GM21447 (cell line): Measurements from ENCODE around the gene BRD4.
A peak's percentile ranks its signal among the peaks of the same experiment; 100 is the strongest.

ENCODE experiments used
- ATAC-seq: cut with Tn5 transposase; IDR thresholded peaks from one replicate; pipeline ENCODE4 v1.9.1; 2021; ENCODE audit not compliant: unreplicated experiment

BRD4 gene

DNA sequence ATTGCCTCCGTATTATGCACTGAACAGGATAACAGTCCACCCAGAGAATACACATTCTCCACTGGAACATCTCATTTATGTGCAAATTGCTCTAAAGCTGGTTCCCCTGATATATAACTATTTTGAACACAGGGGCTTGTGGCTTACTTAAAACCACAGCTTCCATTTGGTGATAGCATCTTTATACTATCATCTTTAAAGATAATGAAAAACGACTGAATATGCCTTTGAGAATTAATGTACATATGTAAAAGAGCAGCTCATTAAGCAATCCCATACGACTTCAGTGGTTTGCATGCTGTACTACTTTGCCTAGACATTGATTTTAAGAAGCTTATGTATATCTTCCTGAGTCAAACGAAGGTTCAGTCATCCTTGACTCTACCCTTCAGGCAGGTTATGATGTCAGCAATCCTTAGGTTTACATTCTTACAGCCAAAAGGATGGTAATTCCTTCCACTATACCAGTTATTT lies 40.8 kb downstream of the BRD4 start:
- no peak for ATAC-seq

DNA sequence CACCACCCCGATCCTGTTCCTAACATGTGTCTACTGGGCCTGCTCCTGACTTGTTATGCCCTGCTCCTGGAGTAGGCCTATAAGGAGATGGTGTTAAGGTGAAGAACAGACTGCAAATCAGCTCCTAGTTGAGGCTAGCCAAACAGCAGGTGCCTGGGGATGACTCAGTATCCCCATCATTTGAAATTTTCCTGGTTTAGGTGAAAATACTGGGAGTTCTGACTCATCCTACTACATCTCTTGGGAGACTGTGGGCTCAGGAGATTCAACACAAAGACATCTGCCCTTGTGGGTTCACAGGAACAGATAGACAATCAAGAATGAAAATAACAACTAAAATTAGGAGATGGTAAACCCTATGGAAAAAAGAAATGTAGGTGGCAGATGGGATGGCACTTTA lies 41.2 kb downstream of the BRD4 start:
- no peak for ATAC-seq

DNA sequence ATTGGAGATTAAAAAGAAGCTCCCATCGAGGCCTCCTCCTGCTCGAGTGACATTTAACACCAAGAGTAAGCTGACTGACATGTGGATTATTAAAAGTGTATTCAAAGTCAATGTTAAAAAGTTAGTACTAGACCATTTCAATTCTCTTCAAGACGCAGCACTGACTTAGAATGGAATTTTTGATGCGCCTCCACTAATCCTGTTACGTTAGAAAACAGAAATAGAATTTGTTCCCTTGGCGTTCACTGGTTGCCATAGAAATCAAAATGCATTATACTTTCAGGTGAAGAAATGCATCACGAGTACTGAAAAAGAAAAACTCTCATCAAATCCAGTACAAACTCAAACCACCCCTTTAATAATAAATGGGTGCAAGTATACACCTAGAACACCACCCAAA lies 42.2 kb downstream of the BRD4 start:
- no peak for ATAC-seq

DNA sequence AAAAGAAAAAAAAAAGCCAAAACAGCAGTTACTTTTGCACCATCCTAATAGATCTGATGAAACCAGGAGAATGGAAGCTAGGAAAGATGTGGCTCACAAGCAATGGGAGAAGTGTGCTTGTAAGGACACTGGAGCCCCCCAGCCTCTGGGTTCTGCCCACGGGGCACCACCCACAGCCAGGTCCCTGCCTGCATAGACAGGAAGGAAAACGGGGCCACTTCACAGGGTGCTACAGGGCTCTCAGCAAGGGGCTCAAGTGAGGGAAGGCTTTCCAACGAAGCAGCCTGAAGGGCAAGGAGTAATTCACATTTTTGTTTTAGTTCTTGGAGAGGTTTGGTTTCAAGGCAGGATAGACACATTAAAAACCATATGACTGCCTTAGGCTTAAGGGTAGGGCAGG lies 42.7 kb downstream of the BRD4 start:
- no peak for ATAC-seq

DNA sequence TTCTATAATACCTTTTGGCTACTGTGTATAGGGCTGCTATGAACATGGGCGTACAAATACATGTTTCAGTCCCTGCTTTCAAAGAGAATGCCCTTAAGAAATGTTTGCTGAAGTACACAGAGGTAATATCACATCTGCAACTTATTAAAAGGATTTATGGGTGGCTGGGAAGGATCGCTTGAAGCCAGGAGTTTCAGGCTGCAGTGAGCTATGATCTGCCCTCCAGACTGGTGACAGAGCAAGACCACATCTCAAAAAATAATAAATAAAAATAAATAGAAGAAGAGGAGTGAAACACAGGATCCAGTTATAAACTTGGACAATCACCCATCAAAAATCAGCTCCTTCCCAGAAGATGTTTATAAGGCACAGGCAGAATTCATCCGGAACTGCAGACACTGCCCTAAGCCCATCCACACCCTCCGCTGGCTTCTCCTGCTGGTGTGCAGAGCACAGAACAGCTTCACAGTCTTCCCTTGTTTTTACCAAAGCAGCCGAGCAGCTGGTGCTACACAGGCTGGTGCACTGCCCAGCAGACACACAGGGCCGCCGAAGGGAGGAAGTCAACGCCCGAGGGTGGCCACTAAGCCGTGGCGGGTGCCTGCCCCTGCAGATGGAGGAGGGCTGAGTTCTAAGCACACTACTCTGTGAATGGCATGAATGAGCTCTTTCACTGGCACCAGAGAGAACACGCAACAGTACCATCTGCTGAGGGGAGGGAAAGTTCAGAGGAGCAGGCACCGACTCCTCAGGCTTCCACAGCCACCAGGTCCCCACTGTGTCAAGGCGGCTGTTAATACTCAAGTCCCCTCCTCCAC lies 44.0 kb downstream of the BRD4 start:
- ATAC-seq: no peak

DNA sequence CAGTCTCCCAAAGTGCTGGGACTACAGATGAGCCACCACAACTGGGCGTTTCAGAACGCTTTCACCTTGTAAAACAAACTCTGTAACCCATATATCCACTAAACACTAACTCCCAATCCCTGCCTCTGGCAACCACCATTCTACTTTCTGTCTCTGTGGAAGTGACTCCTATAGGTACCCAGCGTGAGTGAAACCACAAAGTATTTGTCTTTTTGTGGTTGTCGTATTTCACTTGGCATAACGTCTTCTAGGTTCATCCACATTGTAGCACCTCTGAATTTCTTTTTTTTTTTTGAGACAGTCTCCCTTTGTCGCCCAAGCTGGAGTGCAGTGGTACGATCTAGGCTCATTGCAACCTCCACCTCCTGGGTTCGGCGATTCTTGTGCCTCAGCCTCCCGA lies 44.8 kb downstream of the BRD4 start:
- ATAC-seq: no peak

DNA sequence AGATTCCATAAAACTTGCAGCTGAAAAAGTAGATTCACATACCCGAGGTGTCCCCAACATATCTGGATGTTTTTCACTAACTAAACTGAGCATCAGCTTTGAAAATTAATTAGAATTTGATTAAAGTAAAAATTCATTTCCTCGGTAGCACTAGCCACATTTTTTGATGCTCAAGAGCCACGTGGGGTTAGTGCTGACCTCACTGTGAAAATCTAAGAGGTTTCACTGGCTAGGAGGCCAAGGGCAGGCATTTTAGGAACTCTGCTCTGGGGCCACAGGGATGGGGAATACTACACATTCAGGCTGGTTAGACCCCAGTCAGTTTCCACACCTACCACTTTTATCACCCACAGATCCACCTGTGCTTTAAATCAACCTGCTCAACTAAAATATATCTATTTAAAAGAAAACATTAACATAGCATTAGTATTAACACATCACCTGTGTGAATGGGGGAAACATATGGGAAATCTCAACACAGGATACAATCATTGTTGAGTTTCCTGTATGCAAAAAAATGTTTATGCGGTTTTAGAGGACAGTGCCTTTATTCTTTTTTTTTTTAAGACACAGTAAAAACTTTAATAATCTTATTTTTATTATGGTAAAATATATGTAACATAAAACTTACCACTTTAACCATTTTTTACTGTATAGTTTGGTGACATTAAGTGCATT lies 45.5 kb downstream of the BRD4 start:
- ATAC-seq: no peak

DNA sequence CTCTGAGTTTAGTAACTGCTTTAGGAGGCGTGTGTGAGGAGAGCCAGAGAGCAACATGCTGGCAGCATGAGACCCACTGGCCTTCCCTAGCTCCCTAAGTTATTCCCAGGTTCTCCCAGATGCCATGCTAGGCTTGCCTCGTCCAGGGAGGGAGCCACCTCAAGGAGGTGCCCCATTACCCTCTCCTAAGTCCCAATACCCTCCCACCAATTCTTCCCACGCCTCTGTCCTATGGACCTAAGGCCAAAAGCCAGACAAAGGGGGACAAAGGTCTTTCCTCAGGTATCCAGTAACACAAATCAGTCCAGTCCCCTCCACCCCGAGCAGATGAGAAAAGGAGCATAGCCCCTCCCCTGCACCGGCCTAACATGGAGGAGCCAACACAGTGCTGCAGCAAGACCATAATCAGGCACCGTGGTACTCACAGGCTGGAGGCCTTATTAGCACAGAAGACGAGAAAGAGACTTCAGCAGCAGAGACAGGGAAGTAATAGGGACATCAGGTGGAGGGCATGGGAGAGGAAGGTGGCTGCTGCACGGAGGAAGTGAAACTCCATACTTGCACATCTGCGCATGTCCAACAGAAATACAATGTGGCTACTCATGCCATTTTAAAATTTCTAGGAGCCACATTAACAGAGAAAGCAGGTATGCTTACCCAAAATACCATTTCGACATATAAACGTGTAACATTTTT lies 46.3 kb downstream of the BRD4 start:
- peak; percentile 44 for ATAC-seq

DNA sequence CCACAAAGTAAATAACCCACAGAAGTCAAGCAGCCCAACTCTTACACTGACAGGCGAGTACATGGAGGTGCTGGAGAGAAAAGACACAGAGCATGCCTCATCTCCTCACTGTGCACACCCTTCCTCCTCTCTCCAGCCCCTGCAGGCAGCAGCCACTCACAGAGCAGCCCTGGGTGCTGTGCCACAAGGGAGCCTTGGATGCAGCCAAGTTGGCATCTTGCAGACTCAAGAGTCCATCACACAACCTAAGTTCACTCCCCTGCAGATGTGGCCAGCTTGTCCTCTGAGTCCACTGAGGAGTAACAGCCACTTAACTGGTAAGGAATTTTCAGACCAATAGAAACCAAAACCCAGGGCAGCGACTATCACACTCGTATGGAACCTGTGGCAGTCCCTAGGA lies 47.4 kb downstream of the BRD4 start:
- ATAC-seq: no peak

DNA sequence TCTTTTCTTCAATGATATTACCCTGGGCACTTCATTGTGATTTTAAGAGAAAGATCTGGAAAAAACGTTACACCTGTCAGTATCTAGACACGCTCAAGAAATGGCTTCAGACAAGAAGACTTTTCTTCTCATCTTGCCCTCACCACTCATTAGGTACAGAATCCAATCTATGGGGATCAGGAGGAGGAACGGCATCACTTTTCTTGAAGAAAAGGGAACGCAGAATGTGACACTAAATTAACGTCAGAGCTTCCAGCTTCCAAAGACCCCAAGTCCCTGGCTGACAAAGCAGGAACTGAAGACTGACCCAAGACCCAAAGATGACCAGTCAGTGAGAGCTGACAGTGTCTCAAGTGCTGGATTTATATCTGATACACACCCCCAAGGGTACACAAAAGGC lies 48.2 kb downstream of the BRD4 start:
- no peak for ATAC-seq

DNA sequence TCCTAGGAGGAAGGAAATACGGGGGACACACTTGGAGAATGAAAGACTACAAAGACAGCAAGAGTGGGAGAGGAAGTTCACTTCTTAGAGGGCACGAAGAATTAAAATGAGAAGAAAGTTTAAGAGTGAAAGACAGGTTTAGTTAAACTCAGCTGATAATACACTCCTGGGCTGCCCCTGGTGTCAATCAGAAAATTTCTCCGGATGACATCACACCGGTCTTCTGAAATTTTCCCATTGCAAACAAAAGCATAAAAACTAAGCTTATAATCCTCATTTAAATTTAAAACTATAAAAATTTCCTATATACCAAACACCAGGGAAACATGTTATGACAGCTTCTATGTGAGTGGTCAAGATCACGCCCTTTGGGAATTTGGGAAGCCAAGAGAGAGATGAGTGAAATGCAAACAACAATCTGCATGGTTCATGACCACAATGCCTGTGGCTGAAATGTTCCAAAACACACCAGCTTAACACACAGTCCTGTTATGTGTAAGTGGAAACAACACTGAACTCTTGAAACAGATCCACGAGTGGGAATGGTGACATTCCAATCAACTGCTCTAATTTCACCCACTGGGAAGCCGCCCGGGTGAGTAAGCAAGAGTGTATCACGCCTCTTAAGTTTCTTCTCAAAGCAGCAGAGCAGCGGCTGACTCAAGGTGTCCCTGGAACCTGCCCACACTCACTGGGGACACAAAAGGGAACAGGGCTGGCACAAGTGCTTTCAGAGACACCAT lies 49.0 kb downstream of the BRD4 start:
- no peak for ATAC-seq

DNA sequence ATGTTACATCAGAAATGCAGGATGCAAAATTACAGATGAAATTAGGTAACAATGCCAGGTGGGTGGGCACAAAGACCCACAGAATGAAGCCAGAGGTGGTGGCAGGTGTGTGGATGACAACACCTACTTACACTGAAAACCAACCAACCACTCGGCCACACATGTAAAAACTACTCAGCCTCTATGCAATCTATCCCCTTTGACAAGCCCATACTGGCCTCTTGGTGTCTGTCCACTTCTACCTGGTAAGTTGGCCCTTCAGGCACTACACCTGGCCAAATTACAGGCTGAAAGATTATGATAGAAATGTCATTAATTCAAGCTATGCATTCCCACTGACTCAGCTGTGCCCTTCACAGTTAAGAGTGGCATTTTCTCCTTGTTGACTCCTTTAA lies 50.0 kb downstream of the BRD4 start:
- ATAC-seq: no peak

DNA sequence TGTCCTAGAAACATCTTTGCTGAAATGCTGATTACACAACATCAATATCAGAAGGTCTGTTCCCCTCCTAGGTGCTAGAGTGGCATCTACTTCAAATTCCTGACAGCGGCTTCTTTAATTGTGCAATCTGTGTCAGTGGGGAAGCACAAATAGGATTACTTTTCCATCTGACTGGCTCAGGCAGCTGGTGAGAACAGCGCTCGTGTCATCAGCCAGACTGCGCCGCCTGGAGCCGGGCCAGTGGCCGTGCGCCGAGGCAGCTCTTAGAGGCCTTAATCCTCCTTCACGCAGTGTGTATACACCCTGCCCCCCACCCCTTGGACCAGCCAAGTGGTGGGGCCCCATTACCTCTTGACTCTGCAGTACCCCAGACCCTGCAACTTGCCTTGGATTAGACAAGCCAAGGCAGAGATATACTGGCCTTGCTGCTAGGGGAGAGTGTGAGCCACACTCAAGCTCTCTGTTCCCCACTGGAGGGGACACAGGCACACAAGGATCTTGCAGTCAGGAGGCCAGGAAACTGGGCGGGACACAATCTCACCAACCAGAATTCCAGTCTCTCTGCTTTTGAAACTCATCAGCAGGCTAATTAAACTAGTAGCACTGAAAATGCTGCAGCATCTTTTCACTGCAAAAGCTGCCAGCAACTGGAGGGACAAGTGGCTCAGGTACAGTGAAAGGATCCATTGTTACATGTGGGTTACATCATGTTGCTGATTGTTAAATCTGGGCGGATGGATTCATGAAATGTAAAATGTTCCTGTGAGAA lies 51.2 kb downstream of the BRD4 start:
- ATAC-seq: no peak

DNA sequence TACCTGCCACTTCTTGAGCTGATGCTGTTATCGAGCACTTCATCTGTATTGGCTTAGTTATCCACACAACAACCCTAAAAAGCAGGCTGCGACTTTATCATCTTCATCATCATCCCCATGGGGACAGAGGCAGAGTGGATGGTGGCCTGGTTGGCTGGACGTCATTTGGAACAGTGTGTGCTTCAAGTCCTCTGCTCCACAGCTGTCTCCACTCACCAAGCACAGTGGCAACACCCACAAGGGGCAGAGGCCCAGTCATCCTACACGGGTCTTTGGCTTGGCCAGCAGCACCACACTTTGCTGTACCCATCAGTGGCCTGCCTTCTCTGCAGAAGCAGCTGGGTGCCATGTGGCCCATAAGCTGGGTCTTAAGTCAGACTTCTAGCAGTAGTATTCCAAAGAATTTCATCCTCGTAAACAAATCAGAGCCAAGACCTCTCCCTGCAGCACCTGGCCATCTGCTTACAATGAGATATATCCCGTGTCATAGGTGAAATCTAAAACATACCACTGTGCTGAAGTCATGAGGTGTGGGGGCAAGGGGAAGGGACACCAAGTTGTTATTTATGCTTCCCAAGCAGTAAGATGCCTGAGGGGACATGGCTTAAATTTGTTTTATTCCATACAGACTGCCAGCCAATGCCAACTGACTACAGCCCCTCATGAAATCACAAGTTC lies 52.2 kb downstream of the BRD4 start:
- ATAC-seq: no peak

DNA sequence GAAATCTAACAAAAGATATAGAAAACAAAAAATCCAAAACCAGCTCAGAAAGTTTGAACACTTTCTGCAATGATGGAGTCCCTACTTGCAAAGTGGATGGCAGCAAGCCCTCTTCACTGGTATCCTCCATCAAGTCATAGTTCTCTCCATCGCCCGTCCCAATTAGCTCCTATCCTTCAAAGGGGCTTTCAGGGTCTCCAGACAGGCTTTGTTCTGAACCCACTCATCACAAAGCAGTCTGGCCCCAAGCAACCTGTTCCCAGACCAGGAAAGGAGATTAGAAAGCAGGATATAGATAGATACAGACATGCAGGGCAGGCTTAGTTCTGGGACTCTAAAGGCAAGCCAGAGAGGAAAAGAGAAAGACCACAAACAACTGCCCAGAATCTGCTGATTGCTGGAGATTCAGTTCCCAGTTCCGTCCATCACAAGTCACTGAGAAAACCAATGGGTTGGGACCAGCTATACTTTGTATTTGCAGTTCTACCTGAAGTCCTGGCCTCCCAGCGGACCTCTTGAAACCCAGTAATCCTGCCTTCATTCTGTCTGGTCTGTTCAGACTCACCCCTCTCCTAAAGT lies 52.9 kb downstream of the BRD4 start:
- no peak for ATAC-seq

DNA sequence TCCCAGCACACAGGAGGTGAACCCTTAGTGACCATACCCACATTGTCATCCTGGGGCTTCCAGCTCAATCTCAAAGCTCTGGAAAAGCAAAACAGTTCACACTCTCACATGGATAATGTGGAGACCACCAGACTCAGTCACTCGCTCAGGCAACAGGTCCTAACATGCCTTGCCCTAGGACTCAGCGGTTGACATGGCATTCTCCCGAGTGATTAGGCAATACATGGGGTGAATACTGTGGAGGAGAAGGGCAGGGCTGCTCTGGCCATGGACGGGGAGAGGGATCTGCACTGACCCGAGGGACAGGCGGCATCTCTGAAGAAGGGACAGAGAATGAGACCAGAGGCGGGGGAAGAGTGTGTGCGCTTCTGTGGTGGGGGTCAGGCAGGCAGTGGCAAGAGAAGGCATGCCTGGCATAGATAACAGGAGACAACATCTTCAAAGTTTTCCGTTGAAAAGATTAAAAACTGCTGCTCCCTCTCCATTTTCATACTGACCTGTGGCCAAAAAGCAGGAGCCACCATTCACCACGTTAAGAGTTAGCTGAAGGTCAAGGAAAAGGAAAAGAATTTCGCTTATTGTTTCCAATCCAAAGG lies 55.6 kb downstream of the BRD4 start:
- ATAC-seq: no peak

DNA sequence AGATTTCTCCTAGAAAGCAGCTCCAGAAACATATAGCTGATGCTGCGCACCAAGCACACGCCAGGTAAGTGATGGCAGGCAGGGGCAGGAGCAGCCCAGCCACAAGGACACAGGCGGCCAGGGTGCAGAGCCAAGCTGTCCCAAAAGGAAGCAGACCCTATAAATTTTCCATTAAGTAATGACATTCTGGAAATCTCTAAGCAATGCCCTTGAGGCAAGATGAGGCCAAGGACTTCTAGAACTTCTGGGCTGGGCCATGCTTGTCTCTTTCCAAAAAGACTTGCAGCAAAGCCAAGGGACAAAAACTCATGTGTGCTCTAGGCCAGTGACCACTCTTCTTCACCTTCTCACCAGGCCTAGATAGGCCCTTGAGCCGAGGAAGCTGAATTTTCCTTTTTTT lies 57.9 kb downstream of the BRD4 start:
- ATAC-seq: no peak

DNA sequence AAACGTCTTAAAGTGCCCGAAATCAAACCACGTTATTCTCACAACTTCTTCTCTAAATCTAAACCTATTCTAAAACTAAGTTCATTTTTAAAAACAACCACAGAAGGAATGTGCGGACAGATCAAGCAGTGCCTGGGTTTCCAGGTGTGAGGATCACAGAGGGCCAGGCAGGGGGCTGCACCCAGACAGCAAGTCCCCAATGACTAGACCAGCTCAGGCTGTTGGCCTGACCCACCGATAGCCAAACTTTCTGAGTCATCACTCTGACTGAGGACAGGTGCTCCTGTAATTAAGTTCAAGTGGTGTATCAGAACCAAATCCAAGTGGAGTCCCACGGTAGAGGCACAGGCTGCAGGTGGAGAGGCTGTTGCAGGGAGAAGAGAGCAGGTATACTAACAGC lies 62.5 kb downstream of the BRD4 start:
- ATAC-seq: no peak

DNA sequence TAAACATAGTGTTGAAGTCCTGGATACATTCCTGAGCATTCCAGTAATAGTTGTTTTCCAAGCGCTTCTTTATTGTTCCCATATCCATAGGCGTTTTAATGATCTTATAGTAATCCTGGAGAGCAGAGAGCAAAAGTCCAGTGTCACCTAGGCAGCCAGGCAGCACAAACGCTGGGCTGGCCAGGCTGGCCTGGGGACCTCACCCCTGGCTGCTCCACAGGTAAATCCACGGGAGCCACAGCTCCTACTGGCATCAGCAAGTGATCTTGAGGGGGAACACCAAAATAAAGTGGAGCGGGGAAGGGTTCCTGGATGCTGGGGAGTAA lies 63.4 kb downstream of the BRD4 start:
- ATAC-seq: no peak
